ENCODE measurements around the gene AKIRIN2. TPM values are rescaled to one million over a fixed set of nuclear protein-coding genes. Genes with fewer than 3 reads are reported as not detected.

The AKIRIN2 gene
- total and polyA plus RNA-seq, 7 experiments from 2014 or later, result 28.8 to 197 (median 54.6) TPM

DNA sequence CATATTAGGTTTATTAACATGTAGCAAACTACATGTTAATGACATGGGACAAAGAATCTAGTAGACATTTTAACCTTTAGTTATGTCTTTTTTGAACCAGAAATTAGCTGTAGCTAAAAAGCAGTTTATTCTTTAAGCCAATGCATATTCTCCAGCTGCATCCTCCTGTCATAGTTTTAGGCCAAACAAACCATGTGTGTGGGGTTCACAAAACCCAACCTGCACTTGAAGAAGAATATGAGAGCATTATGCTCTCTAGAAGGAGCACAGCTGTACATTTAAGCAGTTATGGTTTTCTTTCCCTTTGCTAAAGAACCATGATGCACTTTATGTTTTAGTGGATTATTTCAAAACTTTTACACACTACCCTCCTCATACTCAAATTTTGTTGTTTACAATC is 46.2 kb downstream of the AKIRIN2 start:
- ChIA-PET CTCF (no interaction called here), POLR2A (interaction anchor here (1.3 to 2.0 kb wide), 2 partner anchors 44 to 46 kb away, joined by 5 read pairs; partner anchors contain the start of gene AKIRIN2)
- ATAC-seq, result no peak

DNA sequence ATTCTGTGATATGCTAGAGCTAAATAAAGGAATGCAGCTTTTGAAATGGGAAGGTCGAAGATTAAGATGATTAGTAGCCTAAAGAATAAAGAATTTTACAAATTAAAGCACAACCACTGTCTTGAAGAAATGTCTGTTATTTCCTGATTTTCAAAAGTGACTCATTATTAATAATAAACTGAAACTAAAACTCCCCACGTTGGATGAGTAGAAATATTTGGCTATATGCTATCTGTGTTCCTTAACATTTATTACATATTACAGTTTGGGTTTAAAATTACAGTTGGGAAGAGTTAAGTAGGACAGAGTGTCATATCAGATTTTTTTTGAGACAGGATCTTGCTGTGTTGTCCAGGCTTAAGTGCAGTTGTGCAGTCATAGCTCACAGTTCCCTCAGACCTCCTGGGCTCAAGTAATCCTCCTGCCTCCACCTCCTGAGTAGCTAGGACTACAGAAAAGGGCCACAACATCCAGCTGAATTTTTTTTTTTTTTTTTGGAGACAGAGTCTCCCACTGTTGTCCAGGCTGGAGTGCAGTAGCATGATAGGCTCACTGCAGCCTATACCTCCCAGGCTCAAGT is 47.1 kb downstream of the AKIRIN2 start:
- Histone ChIP-seq H3K9me3 (ENCODE audit: control insufficient read depth in 2 of 3, low read length in 3 of 3) (no peaks in the 10 kb centered on the region), H3K27ac (ENCODE audit: low read depth, low read length) (no peak overlapping the region), H3K36me3 (ENCODE audit: control insufficient read depth in 2 of 3, insufficient read depth in 3 of 3, low read length in 3 of 3) (no peaks in the 10 kb centered on the region), H3K4me3 (ENCODE audit: low read length) (no peak overlapping the region), H3K27me3 (ENCODE audit: control insufficient read depth in 2 of 2, insufficient read depth in 2 of 2, low read length in 2 of 2) (no peaks in the 10 kb centered on the region), H3K4me1 (ENCODE audit: control insufficient read depth in 2 of 2, insufficient read depth in 2 of 2, low read length in 2 of 2) (peaks cover 0 to 20% of the 10 kb centered on the region in 2 donors)
- ChIA-PET CTCF (interaction anchor here (0.6 kb wide), 1 partner anchor 1327 kb away, joined by 5 read pairs; no protein-coding TSS in a partner anchor), POLR2A (interaction anchor here (0.6 to 3.0 kb wide), 4 partner anchors 33 to 57 kb away, joined by 3 to 10 read pairs (median 5); partner anchors contain the start of gene AKIRIN2)
- Mint-ChIP-seq H3K9me3 (peaks cover 0 to 6% (median 0%) of the 10 kb centered on the region in 11 donors), H3K27ac (peak overlapping the region in 2 of 9 donors; percentile 4 to 14), H3K4me3 (no peak overlapping the region), H3K27me3 (no peaks in the 10 kb centered on the region), H3K36me3 (peaks cover 8 to 61% (median 42%) of the 10 kb centered on the region in 5 donors), H3K4me1 (peaks cover 13 to 46% (median 33%) of the 10 kb centered on the region in 7 donors)
- DNase-seq (no peak), ATAC-seq (no peak)
- intact Hi-C loops (cut with micrococcal nuclease), result no loop called here

More for the DNA sequence above, 46.2 kb downstream of the AKIRIN2 start:
- Mint-ChIP-seq H3K27me3 (no peaks in the 10 kb centered on the region), H3K9me3 (peaks cover 0 to 6% (median 0%) of the 10 kb centered on the region in 11 donors), H3K27ac (peak overlapping the region in 2 of 9 donors; percentile 16 to 50), H3K4me3 (no peak overlapping the region), H3K4me1 (peaks cover 13 to 46% (median 33%) of the 10 kb centered on the region in 7 donors), H3K36me3 (peaks cover 8 to 64% (median 41%) of the 10 kb centered on the region in 5 donors)
- DNase-seq, result no peak
- peaks cover 0 to 4% (median 0%) of the 10 kb centered on the region in 3 experiments for H3K36me3 ChIP-seq (ENCODE audit: control insufficient read depth in 2 of 3, insufficient read depth in 3 of 3, low read length in 3 of 3)
- no peaks in the 10 kb centered on the region for H3K9me3 ChIP-seq (ENCODE audit: control insufficient read depth in 2 of 3, low read length in 3 of 3)
- H3K27ac ChIP-seq (ENCODE audit: low read depth, low read length), result no peak overlapping the region
- intact Hi-C loops (cut with micrococcal nuclease), result loop anchor here in 1 of 2 donors (2.0 kb wide), 1 partner anchor 45 kb away; no protein-coding TSS in a partner anchor
- no peak overlapping the region for H3K4me3 ChIP-seq (ENCODE audit: low read length)
- peaks cover 0 to 20% of the 10 kb centered on the region in 2 donors for H3K4me1 ChIP-seq (ENCODE audit: control insufficient read depth in 2 of 2, insufficient read depth in 2 of 2, low read length in 2 of 2)
- H3K27me3 ChIP-seq (ENCODE audit: control insufficient read depth in 2 of 2, insufficient read depth in 2 of 2, low read length in 2 of 2), result no peaks in the 10 kb centered on the region

DNA sequence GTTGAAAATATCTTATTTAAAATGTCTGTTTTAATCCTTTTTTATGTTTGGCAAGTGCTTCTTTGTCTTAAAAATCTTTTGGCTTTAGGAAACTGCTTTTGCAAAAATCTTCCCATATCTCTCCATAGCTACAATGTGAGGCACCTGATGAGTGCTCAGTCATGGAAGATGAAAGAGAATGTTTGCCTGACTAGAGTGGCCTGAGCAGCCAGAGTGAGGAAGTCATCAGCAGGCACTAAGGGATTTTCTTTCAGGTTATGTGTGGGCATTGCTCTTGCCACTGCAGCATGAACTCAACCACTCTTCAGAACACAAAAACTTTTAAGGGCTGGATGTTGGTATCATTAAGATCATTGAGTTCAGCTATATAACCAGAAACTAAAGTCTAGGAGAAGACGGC is 47.9 kb downstream of the AKIRIN2 start:
- H3K36me3 Mint-ChIP-seq, result peaks cover 8 to 57% (median 43%) of the 10 kb centered on the region in 5 donors
- no peak overlapping the region for H3K4me3 ChIP-seq (ENCODE audit: low read length)
- ATAC-seq, result no peak
- DNase-seq, result no peak
- H3K4me1 ChIP-seq (ENCODE audit: control insufficient read depth in 2 of 2, insufficient read depth in 2 of 2, low read length in 2 of 2), result peaks cover 0 to 20% of the 10 kb centered on the region in 2 donors
- ChIA-PET POLR2A (interaction anchor here (3.0 kb wide), 1 partner anchor 48 kb away, joined by 10 read pairs; the partner anchor contains the start of gene AKIRIN2), CTCF (no interaction called here)
- H3K9me3 ChIP-seq (ENCODE audit: control insufficient read depth in 2 of 3, low read length in 3 of 3), result no peaks in the 10 kb centered on the region
- H3K27me3 Mint-ChIP-seq, result no peaks in the 10 kb centered on the region
- peak overlapping the region in 3 of 9 donors; percentile 9 to 49 (median 35) for H3K27ac Mint-ChIP-seq
- H3K27ac ChIP-seq (ENCODE audit: low read depth, low read length), result no peak overlapping the region
- no peaks in the 10 kb centered on the region for H3K36me3 ChIP-seq (ENCODE audit: control insufficient read depth in 2 of 3, insufficient read depth in 3 of 3, low read length in 3 of 3)
- H3K4me3 Mint-ChIP-seq, result no peak overlapping the region
- intact Hi-C loops (cut with micrococcal nuclease), result no loop called here
- peaks cover 13 to 46% (median 33%) of the 10 kb centered on the region in 7 donors for H3K4me1 Mint-ChIP-seq
- H3K27me3 ChIP-seq (ENCODE audit: control insufficient read depth in 2 of 2, insufficient read depth in 2 of 2, low read length in 2 of 2), result no peaks in the 10 kb centered on the region
- peaks cover 0 to 6% (median 0%) of the 10 kb centered on the region in 11 donors for H3K9me3 Mint-ChIP-seq

DNA sequence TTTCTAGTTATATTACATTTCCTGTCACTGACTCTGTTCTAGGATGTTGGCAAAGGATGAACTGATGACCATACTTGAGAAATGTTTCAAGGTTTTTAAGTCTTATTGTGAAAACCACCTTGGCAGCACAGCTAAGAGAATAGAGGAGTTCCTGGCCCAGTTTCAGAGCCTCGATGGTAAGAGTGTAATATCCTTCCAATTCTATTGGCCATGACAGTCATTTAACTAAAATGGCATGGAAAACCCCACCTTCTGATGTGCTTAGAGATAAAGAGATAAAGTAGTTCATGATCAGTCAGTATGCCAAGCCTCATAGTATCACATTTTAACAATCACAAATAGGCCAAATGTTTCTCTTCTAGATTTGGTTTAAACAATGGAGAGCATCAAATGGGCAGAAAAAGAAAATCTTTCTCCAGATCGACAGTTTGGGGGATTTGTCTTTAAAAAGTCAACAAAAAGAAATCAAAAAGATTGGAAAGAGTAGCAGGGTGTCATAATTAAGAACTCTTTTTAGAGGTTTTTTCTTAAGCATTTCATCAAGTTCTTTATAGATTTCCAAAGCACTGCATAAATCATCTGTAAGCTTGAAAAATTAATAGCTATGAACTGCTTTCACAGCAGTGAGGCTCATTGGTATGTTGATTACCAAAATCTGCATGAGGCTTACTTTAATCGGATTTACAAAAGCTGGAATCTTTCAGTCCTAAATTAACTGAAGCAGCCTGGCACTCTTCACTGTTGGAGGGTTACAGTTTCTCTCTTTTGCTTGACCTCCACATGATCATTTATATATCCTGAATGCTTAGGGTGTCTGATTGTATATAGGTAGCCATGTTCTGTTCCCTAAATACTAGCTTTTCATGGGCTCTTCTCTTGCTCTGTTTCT is 48.7 kb downstream of the AKIRIN2 start:
- Mint-ChIP-seq H3K27me3 (no peaks in the 10 kb centered on the region), H3K27ac (peak overlapping the region in 7 of 9 donors; percentile 17 to 78 (median 30)), H3K9me3 (peaks cover 0 to 6% (median 0%) of the 10 kb centered on the region in 11 donors), H3K36me3 (peaks cover 8 to 56% (median 38%) of the 10 kb centered on the region in 5 donors), H3K4me3 (peak overlapping the region in 1 of 10 donors; percentile 29), H3K4me1 (peaks cover 13 to 46% (median 33%) of the 10 kb centered on the region in 7 donors)
- Histone ChIP-seq H3K4me1 (ENCODE audit: control insufficient read depth in 2 of 2, insufficient read depth in 2 of 2, low read length in 2 of 2) (peaks cover 0 to 20% of the 10 kb centered on the region in 2 donors), H3K4me3 (ENCODE audit: low read length) (no peak overlapping the region), H3K27me3 (ENCODE audit: control insufficient read depth in 2 of 2, insufficient read depth in 2 of 2, low read length in 2 of 2) (no peaks in the 10 kb centered on the region), H3K9me3 (ENCODE audit: control insufficient read depth in 2 of 3, low read length in 3 of 3) (no peaks in the 10 kb centered on the region), H3K27ac (ENCODE audit: low read depth, low read length) (no peak overlapping the region), H3K36me3 (ENCODE audit: control insufficient read depth in 2 of 3, insufficient read depth in 3 of 3, low read length in 3 of 3) (no peaks in the 10 kb centered on the region)
- intact Hi-C loops (cut with micrococcal nuclease), result no loop called here
- DNase-seq, result no peak
- POLR2A ChIA-PET, result interaction anchor here (1.1 to 3.0 kb wide), 2 partner anchors 11 to 48 kb away, joined by 4 to 10 read pairs; partner anchors contain the start of gene AKIRIN2
- CTCF ChIA-PET, result interaction anchor here (0.6 kb wide), 1 partner anchor 20 kb away, joined by 3 read pairs; no protein-coding TSS in a partner anchor
- peak; percentile 54 for ATAC-seq

DNA sequence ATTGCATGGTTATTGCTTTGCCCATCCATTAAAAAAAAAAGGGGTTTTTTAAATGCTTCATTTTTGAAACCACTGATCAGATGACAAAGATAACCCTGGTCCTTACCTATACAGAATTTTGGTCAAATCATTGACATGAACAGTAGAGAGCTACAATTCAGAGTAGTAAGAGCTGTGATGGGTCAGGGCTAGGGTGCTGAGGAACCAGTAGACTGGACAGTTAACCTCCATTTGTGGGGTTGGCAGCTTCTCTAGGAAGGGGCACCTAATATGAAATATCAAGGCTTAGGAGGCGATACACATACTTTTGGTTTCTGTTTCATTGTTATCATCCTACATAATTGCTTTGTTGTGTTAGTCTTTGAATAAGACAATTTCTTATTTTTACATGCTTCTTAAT is 57.0 kb downstream of the AKIRIN2 start:
- ATAC-seq (peak; percentile 40), DNase-seq (peak in 2 of 9 donors; percentile 12 to 30)
- Mint-ChIP-seq H3K4me3 (peak overlapping the region; percentile 30 to 86 (median 78)), H3K27ac (peak overlapping the region; percentile 49 to 87 (median 78)), H3K36me3 (peaks cover 0 to 33% (median 9%) of the 10 kb centered on the region in 5 donors), H3K27me3 (no peaks in the 10 kb centered on the region), H3K9me3 (no peaks in the 10 kb centered on the region), H3K4me1 (peaks cover 0 to 25% (median 19%) of the 10 kb centered on the region in 7 donors)
- peaks cover 0 to 8% of the 10 kb centered on the region in 2 donors for H3K4me1 ChIP-seq (ENCODE audit: control insufficient read depth in 2 of 2, insufficient read depth in 2 of 2, low read length in 2 of 2)
- H3K4me3 ChIP-seq (ENCODE audit: low read length), result peak overlapping the region; percentile 32
- ChIA-PET POLR2A (interaction anchor here (1.4 kb wide), 1 partner anchor 57 kb away, joined by 3 read pairs; the partner anchor contains the start of gene AKIRIN2), CTCF (no interaction called here)
- no peak overlapping the region for H3K27ac ChIP-seq (ENCODE audit: low read depth, low read length)
- no peaks in the 10 kb centered on the region for H3K36me3 ChIP-seq (ENCODE audit: control insufficient read depth in 2 of 3, insufficient read depth in 3 of 3, low read length in 3 of 3)
- H3K9me3 ChIP-seq (ENCODE audit: control insufficient read depth in 2 of 3, low read length in 3 of 3), result no peaks in the 10 kb centered on the region
- no peaks in the 10 kb centered on the region for H3K27me3 ChIP-seq (ENCODE audit: control insufficient read depth in 2 of 2, insufficient read depth in 2 of 2, low read length in 2 of 2)
- intact Hi-C loops (cut with micrococcal nuclease), result loop anchor here in 1 of 2 donors (2.0 kb wide), 2 partner anchors 54 kb away; partner anchors contain the start of gene ORC3

DNA sequence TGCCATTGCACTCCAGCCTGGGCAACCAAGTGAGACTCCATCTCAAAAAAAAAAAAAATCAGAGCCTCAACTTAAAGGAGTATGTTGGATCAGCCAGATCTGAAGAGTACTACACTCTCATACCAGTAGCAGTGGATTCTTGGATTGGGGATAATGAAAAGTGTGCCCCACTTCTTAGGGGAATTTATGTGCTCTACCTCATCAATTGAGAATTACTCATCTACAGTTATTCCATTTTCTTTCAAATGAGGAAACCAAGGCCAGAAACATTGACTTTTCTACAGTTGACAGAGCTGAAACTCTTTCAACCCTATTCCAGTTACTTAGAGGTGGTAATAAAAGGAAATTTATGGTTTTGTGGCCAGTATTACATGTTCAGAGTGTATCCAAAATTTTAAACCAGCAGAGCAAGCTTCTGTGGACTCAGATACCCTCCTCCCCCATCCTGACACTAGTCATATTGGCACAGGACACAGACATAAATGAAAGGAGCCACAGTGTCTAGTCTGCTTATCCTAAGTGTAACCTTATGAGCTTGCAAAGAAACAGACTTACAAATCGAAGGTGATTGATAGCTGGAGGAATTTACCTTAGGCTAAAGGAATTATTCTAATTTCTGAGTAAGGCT is 60.9 kb downstream of the AKIRIN2 start:
- Mint-ChIP-seq H3K9me3 (no peaks in the 10 kb centered on the region), H3K27ac (no peak overlapping the region), H3K27me3 (no peaks in the 10 kb centered on the region), H3K36me3 (peaks cover 7 to 30% (median 18%) of the 10 kb centered on the region in 5 donors), H3K4me1 (peaks cover 6 to 21% (median 13%) of the 10 kb centered on the region in 7 donors), H3K4me3 (no peak overlapping the region)
- Histone ChIP-seq H3K9me3 (ENCODE audit: control insufficient read depth in 2 of 3, low read length in 3 of 3) (no peaks in the 10 kb centered on the region), H3K4me3 (ENCODE audit: low read length) (no peak overlapping the region), H3K4me1 (ENCODE audit: control insufficient read depth in 2 of 2, insufficient read depth in 2 of 2, low read length in 2 of 2) (peaks cover 0 to 8% of the 10 kb centered on the region in 2 donors), H3K27me3 (ENCODE audit: control insufficient read depth in 2 of 2, insufficient read depth in 2 of 2, low read length in 2 of 2) (no peaks in the 10 kb centered on the region), H3K27ac (ENCODE audit: low read depth, low read length) (no peak overlapping the region), H3K36me3 (ENCODE audit: control insufficient read depth in 2 of 3, insufficient read depth in 3 of 3, low read length in 3 of 3) (peaks cover 0 to 8% (median 0%) of the 10 kb centered on the region in 3 experiments)
- ChIA-PET CTCF (interaction anchor here (0.6 kb wide), 1 partner anchor 59 kb away, joined by 3 read pairs; no protein-coding TSS in a partner anchor), POLR2A (interaction anchor here (1.3 kb wide), 1 partner anchor 12 kb away, joined by 4 read pairs; no protein-coding TSS in a partner anchor)
- DNase-seq, result no peak
- no peak for ATAC-seq
- intact Hi-C loops (cut with micrococcal nuclease), result no loop called here

Measured in naive thymus-derived CD4-positive, alpha-beta T cell (primary cell).